AG09319 (cell line): ENCODE measurements around the gene DHX30.
"Not testable (repeated sequence)": the region's sequence is repeated elsewhere in the genome, so short reads cannot be mapped to it uniquely, and the experiment has no call there.

ENCODE experiments used
- DNase-seq: peaks from one replicate; pipeline ENCODE4 v3.0.0-alpha.2; 2010; ENCODE audit warnings: low read depth; ENCODE audit errors: extremely low read depth
- TF ChIP-seq, protein P1 (sequence below): IDR thresholded peaks from 2 replicates; pipeline ENCODE4 v1.5.1; 2011; ENCODE audit warnings: low read depth, mild to moderate bottlenecking, inconsistent platforms, low read length, moderate library complexity

The DHX30 gene

DNA sequence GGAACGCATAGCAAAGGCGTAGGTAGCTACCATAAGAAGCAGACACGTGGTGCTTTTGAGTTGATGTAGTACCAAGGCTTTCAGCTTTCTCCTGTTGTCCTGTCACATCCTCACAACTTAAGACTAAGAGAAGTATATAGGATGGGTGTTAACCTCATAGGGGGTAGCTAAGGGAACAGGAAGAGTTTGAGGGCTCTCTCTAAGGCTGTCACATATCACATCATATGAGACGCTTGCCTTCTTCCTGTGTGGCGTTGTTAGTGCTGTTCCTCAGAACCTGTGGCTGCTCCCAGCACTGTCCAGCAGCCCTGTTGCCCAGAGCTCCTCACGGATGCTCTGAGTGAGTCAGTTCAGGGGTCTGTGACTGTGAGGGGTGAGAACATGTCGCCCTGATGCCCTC is 14.7 kb downstream of the DHX30 start:
- TF ChIP-seq, protein P1, sequence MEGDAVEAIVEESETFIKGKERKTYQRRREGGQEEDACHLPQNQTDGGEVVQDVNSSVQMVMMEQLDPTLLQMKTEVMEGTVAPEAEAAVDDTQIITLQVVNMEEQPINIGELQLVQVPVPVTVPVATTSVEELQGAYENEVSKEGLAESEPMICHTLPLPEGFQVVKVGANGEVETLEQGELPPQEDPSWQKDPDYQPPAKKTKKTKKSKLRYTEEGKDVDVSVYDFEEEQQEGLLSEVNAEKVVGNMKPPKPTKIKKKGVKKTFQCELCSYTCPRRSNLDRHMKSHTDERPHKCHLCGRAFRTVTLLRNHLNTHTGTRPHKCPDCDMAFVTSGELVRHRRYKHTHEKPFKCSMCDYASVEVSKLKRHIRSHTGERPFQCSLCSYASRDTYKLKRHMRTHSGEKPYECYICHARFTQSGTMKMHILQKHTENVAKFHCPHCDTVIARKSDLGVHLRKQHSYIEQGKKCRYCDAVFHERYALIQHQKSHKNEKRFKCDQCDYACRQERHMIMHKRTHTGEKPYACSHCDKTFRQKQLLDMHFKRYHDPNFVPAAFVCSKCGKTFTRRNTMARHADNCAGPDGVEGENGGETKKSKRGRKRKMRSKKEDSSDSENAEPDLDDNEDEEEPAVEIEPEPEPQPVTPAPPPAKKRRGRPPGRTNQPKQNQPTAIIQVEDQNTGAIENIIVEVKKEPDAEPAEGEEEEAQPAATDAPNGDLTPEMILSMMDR, result no peak
- no peak for DNase-seq

DNA sequence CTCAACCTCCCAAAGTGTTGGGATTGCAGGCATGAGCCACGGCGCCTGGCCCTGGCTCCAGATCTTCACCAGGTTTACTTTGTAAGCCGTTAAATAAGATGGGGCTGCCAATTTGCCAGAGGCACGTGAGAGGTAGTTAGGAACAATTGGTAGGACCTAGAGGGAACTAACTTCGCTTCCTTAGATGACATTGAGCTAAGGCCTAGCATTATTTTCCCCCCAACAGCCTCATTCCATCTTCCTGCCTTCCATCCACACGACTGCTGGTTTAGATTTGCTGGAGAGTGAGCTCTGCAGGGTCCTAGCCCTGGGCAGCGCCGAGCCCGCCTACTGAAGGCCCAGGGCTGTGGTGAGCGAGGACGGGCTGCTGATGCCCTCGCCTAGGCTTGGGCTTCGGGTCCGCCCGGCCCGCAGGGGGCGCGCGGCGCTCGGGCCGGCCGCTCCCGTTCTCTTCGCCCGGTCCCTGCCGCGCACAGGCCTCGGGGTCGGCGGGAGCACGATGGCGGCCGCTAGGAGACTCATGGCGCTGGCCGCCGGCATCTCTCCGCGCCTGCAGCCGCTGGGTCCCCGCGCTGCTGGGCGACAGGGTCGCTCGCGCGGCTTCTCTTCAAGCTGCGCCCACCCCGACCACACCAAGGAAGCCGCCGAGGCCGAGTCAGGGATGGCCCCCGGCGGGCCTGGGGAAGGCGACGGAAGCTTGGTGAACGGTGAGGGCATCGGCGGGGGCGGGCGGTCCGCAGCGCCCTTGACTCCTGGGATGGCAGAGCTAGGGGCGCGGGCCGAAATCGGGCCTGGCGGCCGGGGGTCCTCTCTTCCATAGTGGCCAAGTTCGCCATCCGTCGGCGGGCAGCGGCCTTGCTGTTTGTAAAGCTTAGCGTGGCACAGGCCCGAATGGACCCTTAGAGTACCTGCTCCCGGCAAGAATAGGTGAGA is 21.9 kb downstream of the DHX30 start:
- peak; percentile 56 for DNase-seq
- TF ChIP-seq, protein P1, result peak; percentile 45

DNA sequence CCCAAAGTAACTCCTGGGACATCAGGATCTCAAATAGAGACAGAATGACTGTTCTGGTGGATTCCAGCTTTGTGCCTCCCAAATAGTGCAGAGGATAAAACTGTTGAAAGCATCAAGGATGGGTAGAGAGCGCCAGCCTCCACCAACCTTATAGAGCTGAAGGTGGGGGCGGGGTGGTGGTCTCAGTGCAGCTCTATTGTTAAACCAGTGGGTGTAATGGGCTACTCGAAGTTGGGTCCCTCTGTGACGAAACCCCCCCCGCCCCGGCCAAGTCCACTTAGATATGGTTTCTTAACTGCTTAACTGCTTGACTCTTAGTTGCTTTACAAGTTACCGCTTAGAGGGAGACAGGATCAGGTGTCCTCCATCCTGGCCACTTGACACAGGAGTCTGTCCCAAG is 22.7 kb downstream of the DHX30 start:
- no peak for DNase-seq
- TF ChIP-seq, protein P1, result no peak

DNA sequence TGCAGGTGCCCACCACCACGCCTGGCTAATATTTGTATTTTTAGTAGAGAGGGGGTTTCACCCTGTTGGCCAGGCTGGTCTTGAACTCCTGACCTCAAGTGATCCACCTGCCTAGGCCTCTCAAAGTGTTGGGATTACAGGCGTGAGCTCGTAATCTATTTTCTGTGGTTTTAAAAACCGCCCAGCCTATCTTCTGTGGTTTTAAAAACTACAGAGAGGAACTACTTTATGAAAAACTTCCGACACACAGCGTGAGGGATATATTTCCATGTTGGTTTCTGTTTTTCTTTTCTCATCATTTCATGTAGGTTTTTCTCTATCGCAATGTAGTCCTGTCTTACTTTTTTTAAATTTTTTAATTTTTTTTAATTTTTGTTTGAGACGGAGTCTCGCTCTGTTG is 26.5 kb downstream of the DHX30 start:
- DNase-seq, result not testable (repeated sequence)

DNA sequence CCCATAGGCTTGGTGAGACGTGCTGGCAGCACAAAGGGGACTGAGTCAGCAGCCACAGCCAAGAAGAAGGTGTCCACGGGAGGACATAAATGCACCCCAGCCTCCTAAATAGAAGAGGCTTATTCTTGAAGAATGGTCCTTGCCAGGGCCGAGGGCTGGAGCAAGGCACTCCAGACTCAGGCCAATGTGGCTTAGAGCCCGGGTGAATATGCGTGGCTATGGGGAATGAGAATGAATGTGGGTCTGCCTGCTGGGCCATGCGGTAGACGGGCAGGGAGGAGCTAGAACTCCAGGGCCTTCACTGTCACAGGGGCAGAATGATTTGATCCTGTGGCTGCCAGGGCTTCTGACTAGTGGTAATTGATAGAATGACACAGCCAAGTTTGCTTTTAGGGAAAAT is 34.0 kb downstream of the DHX30 start:
- TF ChIP-seq, protein P1, result no peak
- DNase-seq, result no peak

DNA sequence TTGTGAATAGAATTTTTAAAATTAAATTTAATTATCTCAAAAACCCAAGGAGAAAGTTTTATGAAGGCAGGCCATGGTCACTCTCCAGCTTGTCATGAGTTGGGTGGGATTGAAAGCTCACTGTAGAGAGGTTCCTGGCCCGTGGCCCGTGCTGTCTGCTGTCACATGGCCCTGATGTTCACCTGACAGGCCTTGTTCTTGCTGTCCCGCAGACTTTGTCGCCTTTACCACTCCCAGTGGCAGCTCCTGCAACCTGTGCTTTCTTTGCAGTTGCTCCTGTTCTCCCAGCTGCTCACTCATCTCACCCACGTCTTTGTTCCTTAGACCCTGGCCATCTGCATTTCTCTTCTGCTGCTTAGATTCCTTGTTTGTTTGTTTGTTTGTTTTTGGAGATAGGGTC is 35.6 kb downstream of the DHX30 start:
- TF ChIP-seq, protein P1, result no peak
- DNase-seq, result no peak

DNA sequence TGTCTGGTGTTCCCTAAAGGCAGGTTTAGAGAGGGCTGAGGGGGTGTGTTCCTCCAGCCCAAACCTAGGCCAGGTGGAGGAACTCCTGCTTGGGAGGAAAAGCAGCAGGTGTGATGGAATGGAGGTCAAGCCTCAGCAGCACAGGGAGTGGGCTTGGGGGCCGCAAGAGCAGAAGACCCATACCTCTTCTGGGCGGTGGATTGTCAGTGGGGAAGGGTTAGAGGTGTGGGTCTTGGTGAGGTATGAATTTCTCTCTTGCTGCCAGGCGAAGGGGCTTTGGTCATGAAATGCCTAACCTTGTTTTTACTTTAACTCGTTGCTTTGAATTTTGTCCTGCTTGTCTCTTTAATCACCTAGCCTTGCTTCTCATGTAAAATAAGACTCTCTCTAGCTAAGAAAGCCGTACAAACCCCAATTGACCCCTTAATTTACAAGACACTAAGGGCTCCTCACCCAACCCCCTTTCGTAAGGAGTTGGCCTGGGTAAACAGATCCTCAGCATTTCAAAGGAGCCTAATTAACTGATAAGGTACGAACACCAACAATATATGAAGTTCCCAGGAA is 38.9 kb downstream of the DHX30 start:
- no peak for DNase-seq
- TF ChIP-seq, protein P1, result no peak
